HG03066 (cell line): ENCODE data around the gene TSFM.

Experiments
- ATAC-seq: cut with Tn5 transposase; IDR thresholded peaks from one replicate; pipeline ENCODE4 v1.9.1; 2021; ENCODE audit warnings: low read depth; ENCODE audit not compliant: unreplicated experiment

The TSFM gene

GRCh38 chr12:57777911-57778310 is 4.7 kb upstream of the TSFM start:
- no peak for ATAC-seq

GRCh38 chr12:57779736-57780135 is 2.9 kb upstream of the TSFM start:
- no peak for ATAC-seq

DNA sequence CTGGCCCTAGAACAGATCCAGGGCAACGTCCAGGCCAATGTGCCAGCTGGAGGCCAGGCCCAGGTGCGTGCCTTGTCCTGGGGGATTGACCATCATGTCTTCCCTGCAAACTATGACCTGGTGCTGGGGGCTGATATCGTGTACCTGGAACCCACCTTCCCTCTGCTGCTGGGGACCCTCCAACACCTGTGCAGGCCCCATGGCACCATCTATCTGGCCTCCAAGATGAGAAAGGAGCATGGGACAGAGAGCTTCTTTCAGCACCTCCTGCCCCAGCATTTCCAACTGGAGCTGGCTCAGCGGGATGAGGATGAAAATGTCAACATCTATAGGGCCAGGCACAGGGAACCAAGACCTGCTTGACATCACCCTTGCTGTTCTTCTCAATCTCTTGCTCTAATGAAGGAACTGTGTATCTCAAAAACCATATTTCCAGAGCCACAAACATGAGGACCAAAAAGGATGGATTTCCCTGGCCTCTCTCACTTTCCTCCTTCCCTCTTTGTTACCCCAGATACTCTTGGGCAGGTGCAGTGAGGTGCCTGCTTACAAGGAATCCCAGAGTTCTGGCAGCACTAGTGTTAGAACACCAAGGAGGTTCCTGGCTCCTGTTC is 2.2 kb upstream of the TSFM start:
- ATAC-seq, result no peak

DNA sequence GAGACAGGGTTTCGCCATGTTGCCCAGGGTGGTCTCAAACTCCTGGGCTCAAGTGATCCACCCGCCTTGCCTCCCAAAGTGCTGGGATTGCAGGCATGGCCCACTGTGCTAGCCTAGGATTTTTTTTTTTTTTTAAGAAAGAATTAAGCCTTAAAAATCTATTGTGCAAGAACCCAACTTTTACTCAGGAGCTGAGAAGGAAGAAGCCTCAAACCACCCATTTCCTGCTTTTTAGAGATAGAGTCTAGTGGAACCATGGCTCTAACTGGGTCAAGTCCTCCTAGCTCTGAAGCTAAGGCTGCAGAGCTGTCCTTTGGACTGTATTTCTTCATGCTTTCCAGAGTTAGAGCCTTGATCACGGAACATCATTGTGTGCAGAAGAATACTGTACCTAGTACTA is 1.3 kb upstream of the TSFM start:
- ATAC-seq, result no peak

GRCh38 chr12:57781801-57782200 is 786 bp upstream of the TSFM start:
- ATAC-seq, result no peak

DNA sequence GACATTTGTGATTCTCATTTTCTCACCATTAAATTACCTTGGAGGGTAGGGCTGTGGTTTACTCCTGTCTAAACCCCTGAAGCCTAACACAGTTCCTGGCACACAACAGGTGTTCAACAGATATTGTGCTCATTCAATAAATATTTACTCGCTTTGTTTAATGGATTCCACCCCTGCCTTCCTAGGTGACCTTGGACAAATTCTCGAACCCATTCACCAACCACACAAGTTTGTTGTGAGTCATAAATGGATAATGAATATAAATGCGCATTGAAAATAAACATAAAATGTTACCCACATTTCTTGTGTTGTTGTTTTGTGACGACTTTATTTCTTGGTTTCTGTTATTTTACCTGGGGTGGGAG is 362 bp upstream of the TSFM start:
- no peak for ATAC-seq

DNA sequence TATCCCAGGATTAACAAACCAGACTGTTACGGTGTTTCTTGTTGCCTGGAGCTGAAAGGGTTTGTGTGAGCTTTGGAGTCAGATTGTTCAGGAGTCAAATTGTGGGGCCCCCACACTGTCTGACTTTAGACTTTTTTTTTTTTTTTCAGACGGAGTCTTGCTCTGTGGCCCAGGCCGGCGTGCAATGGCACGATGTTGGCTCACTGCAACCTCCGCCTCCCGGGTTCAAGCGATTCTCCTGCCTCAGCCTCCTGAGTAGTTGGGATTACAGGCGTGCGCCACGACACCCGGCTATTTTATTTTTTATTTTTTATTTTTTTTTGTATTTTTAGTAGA is 847 bp downstream of the TSFM start:
- ATAC-seq, result no peak

DNA sequence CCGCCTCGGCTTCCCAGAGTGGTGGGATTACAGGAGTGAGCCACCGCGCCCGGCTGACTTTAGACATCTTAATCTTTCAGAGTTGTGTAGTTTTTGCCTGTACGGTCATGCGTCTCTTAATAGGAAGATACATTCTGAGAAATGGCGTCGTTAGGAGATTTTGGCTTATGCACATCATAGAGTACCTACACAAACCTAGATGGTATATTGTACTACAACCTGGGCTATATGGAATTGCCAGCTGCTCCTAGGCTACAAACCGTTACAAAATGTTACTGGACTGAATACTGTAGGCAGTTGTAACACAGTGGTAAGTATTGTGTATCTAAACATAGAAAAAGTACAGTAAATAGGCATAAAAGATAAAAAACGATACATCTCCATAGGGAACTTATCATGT is 1.3 kb downstream of the TSFM start:
- no peak for ATAC-seq

DNA sequence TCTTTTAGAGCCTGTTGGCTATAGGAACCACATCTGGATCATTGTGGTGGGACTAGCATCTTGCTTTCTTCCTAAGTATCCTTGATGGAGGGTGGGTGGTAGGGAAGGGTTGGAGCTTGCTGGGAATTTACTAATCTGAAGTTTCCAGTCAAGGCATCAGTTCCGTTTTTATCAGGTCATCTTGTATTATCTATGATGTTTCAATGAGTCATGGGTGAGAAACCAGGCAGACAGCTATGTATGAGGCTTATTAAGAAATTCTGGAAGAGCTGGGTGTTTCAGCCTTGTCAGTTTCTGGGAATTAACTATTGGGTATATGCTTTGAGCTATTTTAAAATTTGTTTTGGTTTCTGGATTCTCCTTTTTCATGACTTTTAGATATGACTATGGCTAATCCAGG is 11.3 kb downstream of the TSFM start:
- ATAC-seq, result no peak

DNA sequence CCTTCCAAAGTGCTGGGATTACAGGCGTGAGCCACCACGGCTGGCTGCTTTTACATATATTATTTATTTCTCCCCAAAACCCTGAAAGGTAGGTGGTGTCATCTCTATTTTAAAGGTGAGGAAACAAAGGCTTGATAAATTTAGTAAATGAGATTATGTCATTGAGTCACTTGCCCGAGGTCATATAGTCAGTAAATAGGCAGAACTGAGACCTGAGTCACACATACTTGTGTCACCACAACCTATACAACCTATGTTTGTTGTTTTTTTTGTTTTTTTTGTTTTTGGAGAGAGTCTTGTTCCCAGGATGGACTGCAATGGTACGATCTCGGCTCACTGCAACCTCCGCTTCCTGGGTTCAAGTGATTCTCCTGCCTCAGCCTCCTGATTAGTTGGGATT is 12.8 kb downstream of the TSFM start:
- ATAC-seq, result no peak

DNA sequence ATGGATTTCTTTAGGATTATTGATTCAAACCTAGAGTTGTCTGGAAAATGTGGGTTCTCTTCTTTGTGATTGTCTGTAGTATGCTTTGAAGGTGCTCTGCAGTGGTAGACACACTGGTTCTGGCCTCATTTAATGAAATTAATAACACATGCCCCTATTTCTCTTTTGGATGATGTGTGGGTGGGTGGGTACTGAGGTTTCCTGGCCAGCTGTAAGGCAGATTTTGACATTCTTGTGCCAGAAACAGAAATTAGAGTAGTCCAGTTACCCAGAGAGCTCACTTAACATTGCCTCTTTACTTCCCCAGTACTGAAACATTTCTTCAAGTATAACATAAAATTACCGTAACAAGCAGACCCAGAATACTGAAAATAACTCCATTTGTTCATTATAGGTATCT is 14.4 kb downstream of the TSFM start:
- no peak for ATAC-seq

DNA sequence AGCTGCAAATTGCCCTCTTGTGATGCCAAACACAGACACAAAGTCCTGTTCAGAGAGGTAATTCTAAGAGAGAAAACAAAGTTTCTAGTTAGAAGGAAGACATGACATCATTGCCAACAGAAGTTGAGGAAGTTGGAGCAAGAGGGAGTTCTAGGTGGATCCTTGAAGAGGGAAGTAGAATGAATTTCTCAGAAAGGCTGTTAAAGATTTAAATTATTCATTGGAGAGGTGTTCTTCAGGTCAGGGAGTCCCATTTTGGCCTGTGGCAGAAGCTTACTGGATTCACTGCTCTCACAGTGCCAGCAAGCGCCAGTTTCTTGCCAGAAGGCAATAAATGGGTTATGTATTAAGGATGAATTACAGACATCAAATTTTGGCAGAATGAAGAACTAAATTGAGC is 15.3 kb downstream of the TSFM start:
- ATAC-seq, result no peak

DNA sequence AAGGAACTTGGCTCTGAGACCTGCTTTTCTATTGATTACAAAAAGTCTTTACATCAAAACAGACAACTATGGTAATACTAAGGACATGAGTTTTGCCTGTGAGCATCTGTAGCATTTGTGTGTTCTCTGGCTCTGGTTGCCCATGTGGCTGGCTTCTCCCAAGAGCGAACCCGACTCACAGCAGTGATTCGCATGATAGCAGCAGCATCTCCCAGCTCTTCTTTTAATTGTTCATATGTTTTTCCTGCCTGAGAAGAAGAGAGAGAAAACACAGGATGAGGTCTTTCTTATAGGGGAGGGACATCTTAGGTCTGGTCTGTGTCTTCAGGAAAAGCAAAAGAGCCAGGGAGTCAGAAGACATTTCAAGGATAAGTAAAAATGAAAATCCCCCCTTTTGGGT is 18.4 kb downstream of the TSFM start:
- ATAC-seq, result no peak

GRCh38 chr12:57802607-57803006 is 20.0 kb downstream of the TSFM start:
- ATAC-seq, result no peak

DNA sequence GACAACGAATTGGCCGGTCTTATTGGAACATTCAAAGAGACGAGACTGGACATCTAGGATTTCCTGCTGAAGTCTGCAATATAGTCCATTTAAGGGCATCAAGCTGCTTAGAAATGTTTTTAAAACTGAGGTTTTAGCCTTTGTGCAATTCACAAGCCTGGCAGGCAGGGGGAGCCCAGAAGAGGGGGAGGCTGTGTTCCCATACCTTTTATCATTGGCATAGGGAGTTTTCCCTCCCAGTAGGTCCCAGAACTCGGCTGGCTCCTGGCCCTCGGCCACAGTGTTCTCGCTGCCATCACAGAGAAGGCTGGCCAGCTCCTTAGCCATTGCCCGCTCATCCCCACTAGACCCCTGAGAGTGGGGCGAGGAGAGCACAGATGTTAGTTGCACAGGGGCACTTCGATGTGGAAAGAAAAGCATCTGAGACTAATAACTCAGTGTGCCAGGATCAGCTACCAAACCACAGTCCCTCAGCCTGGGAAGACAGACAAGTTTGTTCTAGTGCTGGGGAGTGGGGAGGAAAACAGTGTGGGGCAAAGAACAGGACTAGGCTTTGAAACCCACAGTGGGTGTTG is 20.8 kb downstream of the TSFM start:
- no peak for ATAC-seq

- ATAC-seq, result no peak
Observed at GRCh38 chr12:57806677-57807076, 24.1 kb downstream of the TSFM start.

- ATAC-seq, result no peak
Observed at GRCh38 chr12:57807285-57807684, 24.7 kb downstream of the TSFM start.

- no peak for ATAC-seq
Observed at GRCh38 chr12:57808351-57808750, 25.8 kb downstream of the TSFM start.

- ATAC-seq, result no peak
Observed at GRCh38 chr12:57809425-57809824, 26.8 kb downstream of the TSFM start.

DNA sequence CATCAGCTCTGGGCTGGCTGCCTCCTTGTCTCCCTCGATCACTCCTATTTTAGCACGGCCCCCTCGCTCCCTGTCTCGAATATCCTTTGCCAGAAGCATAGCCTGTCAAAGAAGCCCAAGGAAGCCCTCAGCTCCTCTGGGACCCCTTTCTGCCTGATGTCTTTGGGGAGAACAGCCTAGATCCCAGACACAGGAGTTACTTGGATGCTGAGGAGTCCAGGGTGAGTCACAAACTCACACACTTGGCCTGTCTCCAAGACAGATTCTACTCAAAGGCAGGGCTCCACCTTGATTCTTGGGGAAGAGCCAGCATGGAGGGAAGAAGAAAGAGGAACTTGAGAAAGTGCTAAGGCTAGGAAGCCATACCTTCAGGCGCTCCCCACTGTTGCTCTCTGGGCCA is 27.9 kb downstream of the TSFM start:
- no peak for ATAC-seq

DNA sequence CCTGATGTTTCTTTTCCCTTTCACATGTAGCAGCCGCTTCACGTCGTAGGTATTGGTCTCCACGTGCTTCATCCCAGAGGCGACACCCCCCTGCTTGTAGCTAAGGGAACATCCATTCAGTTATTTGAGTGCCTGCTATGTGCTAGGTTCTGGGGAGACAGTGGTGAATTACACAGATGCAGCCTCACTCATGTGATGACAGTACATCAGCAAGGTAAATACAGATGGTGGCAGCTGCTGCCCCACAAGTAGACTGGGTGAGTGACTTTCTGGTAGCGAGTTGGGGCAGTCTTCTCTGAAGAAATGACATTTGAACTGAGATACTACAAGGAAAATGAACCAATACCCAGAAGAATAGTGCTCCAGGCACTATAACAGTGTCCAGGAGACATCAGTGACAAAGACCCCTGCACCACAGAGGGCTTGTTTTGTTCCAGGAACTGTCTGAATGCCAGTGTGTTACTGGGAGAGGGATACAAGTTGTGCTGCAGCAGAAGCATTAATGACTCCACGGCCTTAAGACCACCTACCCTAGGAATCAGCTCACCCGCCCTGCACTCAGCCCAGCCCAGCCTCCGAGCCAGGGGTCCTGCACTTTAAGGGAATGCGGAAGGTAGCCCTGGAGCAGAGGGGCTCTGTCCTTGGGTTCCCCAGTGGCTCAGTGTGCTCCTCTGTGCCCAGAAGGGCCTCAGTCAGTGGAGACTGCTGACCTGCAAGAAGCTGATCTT is 28.6 kb downstream of the TSFM start:
- ATAC-seq, result no peak
